DOHH2 (cell line): Measurements from ENCODE around the gene PODXL.

Source experiments
- H3F3A ChIP-seq: fragments of 200-600 bp; sonication (generic), shearing (Covaris generic); 2 replicates; pipeline ENCODE4 v1.6.0; 2016; ENCODE audit warnings: antibody characterized with exemption, mild to moderate bottlenecking; ENCODE audit not compliant: control insufficient read depth, insufficient read depth
- H3K27ac ChIP-seq: fragments of 200-600 bp; sonication (generic); 2 replicates; pipeline ENCODE4 v1.5.1; 2014; ENCODE audit warnings: low read depth, mild to moderate bottlenecking, low read length, moderate library complexity
- H3K27me3 ChIP-seq: fragments of 200-600 bp; sonication (generic); 2 replicates; pipeline ENCODE4 v1.6.1; 2014; ENCODE audit warnings: mild to moderate bottlenecking, low read length, mixed read lengths; ENCODE audit not compliant: control insufficient read depth
- H3K36me3 ChIP-seq: fragments of 200-600 bp; sonication (generic); 2 replicates; pipeline ENCODE4 v1.6.1; 2014; ENCODE audit warnings: mild to moderate bottlenecking, low read length, moderate library complexity, mixed read lengths; ENCODE audit not compliant: control insufficient read depth
- H3K4me1 ChIP-seq: fragments of 200-600 bp; sonication (generic); 2 replicates; pipeline ENCODE4 v1.6.1; 2014; ENCODE audit warnings: mild to moderate bottlenecking, low read length, mixed read lengths; ENCODE audit not compliant: control insufficient read depth
- H3K4me2 ChIP-seq: fragments of 200-600 bp; sonication (generic); 2 replicates; pipeline ENCODE4 v1.6.0; 2014; ENCODE audit warnings: mild to moderate bottlenecking, low read length, moderate library complexity
- H3K4me3 ChIP-seq: fragments of 200-600 bp; sonication (generic); 2 replicates; pipeline ENCODE4 v1.5.1; 2014; ENCODE audit warnings: mild to moderate bottlenecking, low read length, mixed read lengths
- H3K79me2 ChIP-seq: fragments of 200-600 bp; sonication (generic); 2 replicates; pipeline ENCODE4 v1.6.1; 2014; ENCODE audit warnings: mild to moderate bottlenecking, low read length, mixed read lengths; ENCODE audit not compliant: control insufficient read depth
- H3K9me2 ChIP-seq: fragments of 200-600 bp; sonication (generic); replicated peaks from 2 replicates; pipeline ENCODE4 v1.6.1; 2014; ENCODE audit warnings: mild to moderate bottlenecking, low read length, mixed read lengths; ENCODE audit not compliant: control insufficient read depth
- H3K9me3 ChIP-seq: fragments of 200-600 bp; sonication (generic); 2 replicates; pipeline ENCODE4 v1.6.1; 2014; ENCODE audit warnings: antibody characterized with exemption, low read length, mixed read lengths; ENCODE audit not compliant: control insufficient read depth, insufficient read depth
- H4K20me1 ChIP-seq: fragments of 200-600 bp; sonication (generic); 2 replicates; pipeline ENCODE4 v1.6.0; 2014; ENCODE audit warnings: low read depth, mild to moderate bottlenecking, antibody characterized with exemption, low read length, moderate library complexity; ENCODE audit not compliant: control insufficient read depth, insufficient read depth
- CTCF ChIP-seq: fragments of 200-600 bp; sonication (generic); IDR thresholded peaks from one replicate; pipeline ENCODE4 v1.5.1; 2014; ENCODE audit warnings: antibody characterized with exemption, mild to moderate bottlenecking, low read depth, low read length; ENCODE audit not compliant: poor library complexity, severe bottlenecking
- EZH2phosphoT487 ChIP-seq: fragments of 200-600 bp; sonication (generic); IDR thresholded peaks from 2 replicates; pipeline ENCODE4 v1.6.1; 2017; ENCODE audit warnings: borderline replicate concordance, mild to moderate bottlenecking, antibody characterized with exemption, low read length, moderate library complexity, mixed read lengths

PODXL gene

GRCh38 chr7:131578602-131579001 lies 22.2 kb upstream of the PODXL start:
- Histone ChIP-seq H3K27ac (no peak overlapping the region), H3F3A (no peaks in the 10 kb centered on the region), H3K9me2 (no peaks in the 10 kb centered on the region), H3K9me3 (no peaks in the 10 kb centered on the region), H3K4me3 (no peak overlapping the region), H3K27me3 (no peaks in the 10 kb centered on the region), H3K4me1 (no peaks in the 10 kb centered on the region), H4K20me1 (no peaks in the 10 kb centered on the region), H3K79me2 (no peaks in the 10 kb centered on the region), H3K4me2 (no peak overlapping the region), H3K36me3 (no peaks in the 10 kb centered on the region)
- TF ChIP-seq CTCF (no peak), EZH2phosphoT487 (no peak)

- Histone ChIP-seq H3K4me3 (no peak overlapping the region), H3K9me2 (no peaks in the 10 kb centered on the region), H3K27me3 (no peaks in the 10 kb centered on the region), H3K4me1 (no peaks in the 10 kb centered on the region), H3K36me3 (no peaks in the 10 kb centered on the region), H4K20me1 (no peaks in the 10 kb centered on the region), H3K27ac (no peak overlapping the region), H3F3A (no peaks in the 10 kb centered on the region), H3K9me3 (no peaks in the 10 kb centered on the region), H3K4me2 (no peak overlapping the region), H3K79me2 (no peaks in the 10 kb centered on the region)
- no peak for TF ChIP-seq CTCF
- no peak for TF ChIP-seq EZH2phosphoT487
These were observed 18.3 kb upstream of the PODXL start for GRCh38 chr7:131574741-131575140.

- H3K4me2 ChIP-seq, result no peak overlapping the region
- H3K79me2 ChIP-seq, result no peaks in the 10 kb centered on the region
- TF ChIP-seq EZH2phosphoT487 (no peak), CTCF (no peak)
These were observed 14.0 kb upstream of the PODXL start for GRCh38 chr7:131570401-131570800.

GRCh38 chr7:131568970-131569369 lies 12.5 kb upstream of the PODXL start:
- Histone ChIP-seq H4K20me1 (no peaks in the 10 kb centered on the region), H3K27ac (no peak overlapping the region), H3K4me3 (no peak overlapping the region), H3K36me3 (no peaks in the 10 kb centered on the region), H3K9me3 (no peaks in the 10 kb centered on the region), H3K4me2 (no peak overlapping the region), H3F3A (no peaks in the 10 kb centered on the region), H3K79me2 (no peaks in the 10 kb centered on the region), H3K4me1 (no peaks in the 10 kb centered on the region), H3K9me2 (no peaks in the 10 kb centered on the region), H3K27me3 (peaks cover 8% of the 10 kb centered on the region; the same call in 1 of the 2 replicates)
- no peak for TF ChIP-seq CTCF
- 0 out of 2 replicates have a peak, but pooled peaks have one; percentile 55 for TF ChIP-seq EZH2phosphoT487

More at GRCh38 chr7:131570401-131570800, 14.0 kb upstream of the PODXL start:
- Histone ChIP-seq H4K20me1 (no peaks in the 10 kb centered on the region), H3K27ac (no peak overlapping the region), H3K36me3 (no peaks in the 10 kb centered on the region), H3K9me2 (no peaks in the 10 kb centered on the region), H3K4me1 (no peaks in the 10 kb centered on the region), H3F3A (no peaks in the 10 kb centered on the region), H3K27me3 (peaks cover 8% of the 10 kb centered on the region; the same call in 1 of the 2 replicates), H3K4me3 (no peak overlapping the region), H3K9me3 (no peaks in the 10 kb centered on the region)
